Cerebellar nuclear complex (tissue), 1 donor: Measurements from ENCODE around the gene IFNGR2.
"Not testable (repeated sequence)": the region's sequence is repeated elsewhere in the genome, so short reads cannot be mapped to it uniquely, and the experiment has no call there.

Experiments used
- DNase-seq, 2 experiments: peaks; one replicate each; lab custom pipeline; 2025; lab: John Stamatoyannopoulos, UW

IFNGR2 gene, protein sequence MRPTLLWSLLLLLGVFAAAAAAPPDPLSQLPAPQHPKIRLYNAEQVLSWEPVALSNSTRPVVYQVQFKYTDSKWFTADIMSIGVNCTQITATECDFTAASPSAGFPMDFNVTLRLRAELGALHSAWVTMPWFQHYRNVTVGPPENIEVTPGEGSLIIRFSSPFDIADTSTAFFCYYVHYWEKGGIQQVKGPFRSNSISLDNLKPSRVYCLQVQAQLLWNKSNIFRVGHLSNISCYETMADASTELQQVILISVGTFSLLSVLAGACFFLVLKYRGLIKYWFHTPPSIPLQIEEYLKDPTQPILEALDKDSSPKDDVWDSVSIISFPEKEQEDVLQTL

DNA sequence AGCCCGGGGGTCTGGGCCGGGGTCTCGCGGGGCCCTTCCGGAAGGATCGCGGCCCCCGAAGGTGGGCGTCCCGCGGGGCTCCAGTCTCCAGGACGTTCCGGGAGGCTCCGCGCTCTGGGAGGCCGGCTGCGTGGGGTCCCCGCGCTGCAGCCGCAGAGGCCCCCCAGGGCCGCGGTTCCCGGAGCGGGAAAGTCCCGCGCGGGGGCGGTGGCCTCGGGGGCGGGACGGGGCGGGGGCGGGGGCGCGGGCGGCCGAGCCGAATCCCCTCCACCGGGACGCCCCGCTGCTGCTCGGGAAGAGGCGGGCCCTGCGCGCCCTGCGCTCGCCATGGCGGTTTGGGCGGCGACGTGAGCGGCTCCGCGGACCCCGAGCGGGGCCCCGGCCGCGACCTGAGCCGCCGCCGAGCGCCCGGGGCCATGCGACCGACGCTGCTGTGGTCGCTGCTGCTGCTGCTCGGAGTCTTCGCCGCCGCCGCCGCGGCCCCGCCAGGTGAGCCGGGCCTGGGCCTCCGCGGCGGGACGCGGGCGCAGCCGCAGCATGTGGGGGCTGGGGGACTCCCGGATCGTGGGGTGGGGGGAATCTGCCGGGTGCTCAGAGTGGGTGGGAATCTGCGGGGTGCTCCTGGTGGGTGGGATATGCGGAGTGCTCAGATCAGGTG is at the start of gene IFNGR2:
IFNGR2 (plus strand) TSS at position 286 of the 658 bp plus-strand sequence; CDS start at position 417, 131 bp downstream.
- no peak for DNase-seq

DNA sequence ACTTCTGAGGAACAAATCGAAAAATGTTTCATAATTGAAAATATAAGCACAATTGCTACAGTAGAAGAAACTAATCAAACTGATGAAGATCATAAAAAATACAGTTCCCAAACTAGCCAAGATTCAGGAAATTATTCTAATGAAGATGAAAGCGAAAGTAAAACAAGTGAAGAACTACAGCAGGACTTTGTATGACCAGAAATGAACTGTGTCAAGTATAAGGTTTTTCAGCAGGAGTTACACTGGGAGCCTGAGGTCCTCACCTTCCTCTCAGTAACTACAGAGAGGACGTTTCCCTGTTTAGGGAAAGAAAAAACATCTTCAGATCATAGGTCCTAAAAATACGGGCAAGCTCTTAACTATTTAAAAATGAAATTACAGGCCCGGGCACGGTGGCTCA is 47.9 kb upstream of the IFNGR2 start:
- DNase-seq: no peak

DNA sequence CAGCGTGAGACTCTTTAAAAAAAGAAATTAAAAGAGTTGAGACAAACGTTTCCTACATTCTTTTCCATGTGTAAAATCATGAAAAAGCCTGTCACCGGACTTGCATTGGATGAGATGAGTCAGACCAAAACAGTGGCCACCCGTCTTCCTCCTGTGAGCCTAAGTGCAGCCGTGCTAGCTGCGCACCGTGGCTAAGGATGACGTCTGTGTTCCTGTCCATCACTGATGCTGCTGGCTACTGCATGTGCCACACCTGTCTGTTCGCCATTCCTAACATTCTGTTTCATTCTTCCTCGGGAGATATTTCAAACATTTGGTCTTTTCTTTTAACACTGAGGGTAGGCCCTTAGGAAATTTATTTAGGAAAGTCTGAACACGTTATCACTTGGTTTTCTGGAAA is 47.2 kb upstream of the IFNGR2 start:
- DNase-seq: no peak

DNA sequence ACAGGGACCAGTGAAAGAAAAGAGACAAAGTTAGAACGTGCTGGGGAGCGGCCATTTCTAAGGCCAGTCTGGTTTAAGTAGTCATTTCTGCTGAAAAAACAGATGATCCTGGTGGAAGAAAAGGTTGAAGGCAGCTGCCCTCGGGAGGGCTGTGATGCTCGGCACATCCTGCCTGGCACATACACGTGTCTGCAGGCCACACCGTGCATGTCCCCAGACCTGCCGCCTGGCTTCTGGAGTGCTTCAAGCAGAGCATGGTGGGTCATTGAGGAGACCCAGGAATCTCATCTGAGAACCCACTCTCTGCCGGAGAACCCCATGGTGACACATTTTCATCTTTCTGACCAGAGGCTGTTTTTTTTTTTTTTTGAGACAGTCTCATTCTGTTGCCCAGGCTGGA is 46.0 kb upstream of the IFNGR2 start:
- DNase-seq: no peak

DNA sequence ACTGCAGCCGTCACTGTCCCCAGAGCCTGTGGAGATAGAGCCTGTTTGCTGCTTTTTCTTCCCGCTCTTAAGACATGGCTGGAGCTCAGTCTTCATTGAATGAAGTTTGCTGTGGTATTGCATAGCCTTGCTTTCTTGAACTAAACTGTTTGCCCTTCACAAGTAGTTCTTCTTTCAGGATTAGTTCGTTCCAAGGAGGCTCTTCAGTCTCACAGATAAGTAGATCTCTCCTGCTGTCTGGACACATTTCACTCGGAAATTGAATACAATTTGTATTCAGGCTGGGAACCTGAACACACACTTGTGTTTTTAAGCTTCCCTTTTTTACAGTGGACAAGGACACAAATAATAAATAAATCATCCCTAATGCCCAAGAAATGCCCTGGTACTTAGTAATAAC is 43.8 kb upstream of the IFNGR2 start:
- DNase-seq: no peak

DNA sequence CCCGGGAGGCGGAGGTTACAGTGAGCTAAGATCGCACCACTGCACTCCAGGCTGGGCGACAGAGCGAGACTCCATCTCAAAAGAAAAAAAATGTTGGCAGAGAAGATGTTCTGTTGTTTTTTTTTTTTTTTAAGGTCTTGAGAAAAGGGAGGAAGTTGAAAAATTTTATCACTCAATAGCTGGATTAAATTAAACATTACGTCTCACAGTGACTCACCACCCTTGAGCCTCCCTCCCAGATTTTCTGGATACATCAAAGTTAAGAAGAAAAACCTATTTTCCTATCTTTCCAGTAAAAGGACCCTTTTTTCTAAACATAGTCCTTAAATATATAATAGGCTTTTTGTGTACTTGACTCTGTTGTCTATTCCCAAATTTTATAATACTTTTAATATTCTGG is 42.9 kb upstream of the IFNGR2 start:
- DNase-seq: no peak

DNA sequence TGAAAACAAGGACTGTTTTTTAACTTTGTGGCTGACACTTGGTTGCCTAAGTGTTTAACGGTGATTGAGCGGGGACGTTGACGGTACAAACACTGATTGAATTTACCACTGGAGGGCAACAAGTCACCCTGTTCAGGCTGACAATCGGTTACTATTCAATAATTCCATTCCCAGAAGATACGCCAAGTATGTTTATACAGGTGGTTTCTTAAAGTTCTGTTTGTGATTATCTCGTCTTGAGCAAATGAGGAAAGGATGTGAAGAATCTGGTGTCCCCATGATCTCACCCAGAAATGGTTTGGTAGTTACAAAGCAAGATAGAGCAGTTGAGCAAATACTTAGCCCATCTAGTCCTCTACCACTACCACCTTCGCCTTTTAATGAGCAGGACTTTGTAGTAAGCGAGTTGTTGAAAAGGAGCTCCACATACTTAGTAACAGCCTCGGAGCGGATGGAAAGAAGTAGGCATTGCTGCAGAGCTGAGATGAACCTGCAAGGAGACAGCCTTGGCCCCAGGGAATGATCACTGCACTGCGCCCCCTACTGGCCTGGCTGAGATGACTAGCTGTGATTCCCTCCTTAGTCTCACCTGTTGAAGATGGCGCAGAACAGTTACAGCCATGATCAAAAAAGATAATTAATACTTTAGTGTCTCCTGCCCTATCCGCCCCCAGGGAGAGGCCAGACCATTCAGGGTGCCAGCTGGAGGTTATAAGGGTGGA is 42.2 kb upstream of the IFNGR2 start:
- DNase-seq: peak in 1 of 2 experiments; percentile 14

DNA sequence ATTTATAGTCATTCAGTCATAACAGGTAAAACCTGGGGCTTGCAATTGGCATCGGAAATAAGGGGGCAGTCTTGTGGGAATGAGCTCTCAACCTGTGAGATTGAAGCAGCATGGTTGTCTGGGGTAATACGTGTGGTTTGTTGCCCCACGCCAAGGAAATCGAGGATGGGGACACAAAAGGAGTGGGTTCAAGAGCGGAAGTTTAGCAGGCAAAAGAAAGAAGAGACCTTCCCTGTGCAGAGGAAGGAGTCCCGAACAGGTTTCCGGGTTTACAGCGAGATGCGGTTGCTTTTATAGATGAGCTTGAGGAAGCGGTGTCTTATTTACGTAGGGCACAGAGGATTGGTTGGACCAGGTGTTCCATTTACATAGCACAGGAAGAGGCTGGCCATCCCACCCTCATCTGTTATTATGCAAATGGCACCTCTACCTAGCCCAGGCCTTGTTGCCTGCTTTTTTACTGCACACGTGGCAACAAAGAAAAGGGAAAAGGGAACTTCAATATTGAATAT is 41.1 kb upstream of the IFNGR2 start:
- DNase-seq: no peak

DNA sequence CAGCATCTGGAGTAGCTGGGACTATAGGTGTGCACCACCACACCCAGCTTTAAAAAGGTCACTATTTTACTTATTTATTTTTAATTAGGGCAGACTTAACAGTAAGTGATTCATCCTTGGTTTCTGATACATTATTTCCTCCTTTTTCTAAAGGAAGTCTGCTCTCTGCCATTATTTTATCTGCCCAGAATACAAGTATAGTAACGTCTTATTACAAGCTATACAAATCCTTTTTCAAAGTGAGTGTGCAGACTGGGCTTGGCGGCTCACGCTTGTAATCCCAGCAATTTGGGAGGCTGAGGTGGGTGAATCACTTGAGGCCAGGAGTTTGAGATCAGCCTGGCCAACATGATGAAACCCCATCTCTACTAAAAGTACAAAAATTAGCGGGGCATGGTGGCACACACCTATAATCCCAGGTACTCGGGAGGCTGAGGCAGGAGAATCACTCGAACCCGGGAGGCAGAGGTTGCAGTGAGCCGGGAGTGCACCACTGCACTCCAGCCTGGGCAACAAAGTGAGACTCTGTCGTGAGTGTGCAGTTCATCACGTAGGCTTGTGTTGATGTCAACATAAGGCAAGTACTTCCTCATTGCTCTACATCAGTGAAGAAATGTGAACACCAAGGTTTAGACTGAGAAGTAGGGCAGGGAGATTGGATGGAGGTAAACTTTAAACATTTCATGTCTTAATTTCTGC is 39.2 kb upstream of the IFNGR2 start:
- DNase-seq: not testable (repeated sequence)

DNA sequence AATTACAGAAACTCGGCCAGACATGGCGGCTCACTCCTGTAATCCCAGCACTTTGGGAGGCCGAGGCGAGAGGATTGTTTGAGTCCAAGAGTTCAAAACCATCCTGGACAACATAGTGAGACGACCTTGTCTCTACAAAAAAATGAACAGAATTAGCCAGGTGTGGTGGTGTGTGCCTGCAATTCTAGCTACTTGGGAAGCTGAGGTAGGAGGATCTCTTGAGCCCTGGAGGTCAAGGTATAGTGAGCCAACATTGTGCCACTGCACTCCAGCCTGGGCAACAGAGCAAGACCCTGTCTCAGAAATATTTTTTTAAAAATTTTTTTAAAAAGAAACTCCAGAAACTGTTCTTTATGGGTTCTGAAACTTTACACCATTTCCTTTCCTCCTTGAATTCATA is 38.4 kb upstream of the IFNGR2 start:
- no peak for DNase-seq

DNA sequence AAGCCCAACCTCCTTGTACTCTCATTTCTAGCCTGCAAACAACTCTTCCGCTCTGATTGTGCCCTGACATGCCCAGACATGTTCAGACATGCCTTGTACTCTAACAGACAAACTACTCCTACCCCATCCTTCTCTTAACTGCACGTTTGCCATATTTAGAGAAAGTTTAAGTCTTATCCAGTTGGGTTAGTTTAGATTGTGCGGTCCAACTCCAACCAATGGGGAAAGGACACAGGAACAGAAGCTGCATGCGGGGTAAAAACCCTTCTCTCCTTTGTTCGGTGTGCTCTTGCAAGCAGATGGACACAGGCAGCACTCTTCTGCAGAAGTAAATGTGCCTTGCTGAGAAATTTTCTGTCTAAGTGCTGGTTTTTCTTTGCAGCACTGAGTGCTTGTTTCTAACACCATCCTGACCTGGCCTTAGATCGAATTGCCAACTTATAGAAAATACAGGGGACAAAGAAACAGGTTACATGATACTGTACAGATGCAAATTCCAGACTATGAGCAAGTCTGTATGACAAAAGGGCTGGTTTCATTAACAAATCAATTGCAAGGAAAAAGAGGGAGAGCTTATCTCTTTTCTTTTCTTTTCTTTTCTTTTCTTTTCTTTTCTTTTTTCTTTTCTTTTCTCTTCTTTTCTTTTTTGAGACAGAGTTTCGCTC is 35.8 kb upstream of the IFNGR2 start:
- DNase-seq: no peak

DNA sequence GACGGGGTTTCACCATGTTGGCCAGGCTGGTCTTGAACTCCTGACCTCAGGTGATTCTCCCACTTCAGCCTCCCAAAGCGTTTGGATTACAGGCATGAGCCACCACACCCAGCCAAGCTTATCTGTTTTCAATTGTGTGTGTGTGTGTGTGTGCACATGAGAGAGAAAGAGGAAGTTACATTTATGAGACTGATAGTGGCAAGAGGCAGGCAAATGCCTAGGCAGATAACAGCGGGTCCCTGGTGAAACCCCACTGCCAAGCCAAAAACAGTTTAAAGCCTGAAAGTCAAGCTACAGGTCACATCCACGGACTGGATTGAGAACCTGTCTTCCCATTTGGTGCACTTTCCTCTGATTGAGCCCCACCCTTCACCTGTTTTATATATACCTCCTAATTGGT is 35.1 kb upstream of the IFNGR2 start:
- DNase-seq: no peak

DNA sequence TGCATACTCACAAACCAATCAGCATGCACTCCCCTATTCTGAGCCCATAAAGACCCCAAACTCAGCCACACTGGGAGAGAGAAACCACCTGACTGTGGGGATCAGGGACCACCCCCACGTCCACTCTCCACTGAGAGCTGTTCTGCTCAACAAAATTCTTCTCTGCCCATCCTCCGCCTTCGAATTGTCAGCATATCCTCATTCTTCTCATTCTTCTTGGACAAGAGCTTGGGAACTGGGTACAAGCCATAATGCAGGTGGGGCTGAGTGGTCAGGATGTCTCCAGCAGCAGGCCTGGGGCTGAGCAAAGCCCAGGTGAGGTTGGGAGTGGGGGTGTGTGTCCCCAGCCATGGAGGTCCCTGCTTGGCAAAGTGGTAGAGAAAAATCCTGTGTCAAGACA is 34.6 kb upstream of the IFNGR2 start:
- no peak for DNase-seq

DNA sequence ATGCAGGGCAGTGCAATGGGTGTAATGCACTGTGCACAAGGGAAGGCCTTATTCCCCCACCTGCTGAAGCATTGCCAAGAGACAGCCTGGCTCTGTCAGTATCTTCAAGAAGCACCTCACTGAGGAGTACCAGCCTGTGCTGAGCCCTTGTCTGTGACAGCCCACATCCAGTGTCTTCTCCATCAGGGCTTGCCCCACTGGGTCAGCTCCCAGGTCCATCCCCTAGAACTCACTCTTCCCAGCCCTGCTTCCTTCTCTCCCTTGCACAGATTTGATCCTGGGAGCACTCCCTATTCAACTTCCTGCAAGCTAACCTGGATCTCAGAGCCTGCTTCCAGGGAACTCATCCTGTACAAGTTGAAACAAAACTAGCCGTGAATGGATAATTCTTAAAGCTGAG is 33.6 kb upstream of the IFNGR2 start:
- DNase-seq: no peak

DNA sequence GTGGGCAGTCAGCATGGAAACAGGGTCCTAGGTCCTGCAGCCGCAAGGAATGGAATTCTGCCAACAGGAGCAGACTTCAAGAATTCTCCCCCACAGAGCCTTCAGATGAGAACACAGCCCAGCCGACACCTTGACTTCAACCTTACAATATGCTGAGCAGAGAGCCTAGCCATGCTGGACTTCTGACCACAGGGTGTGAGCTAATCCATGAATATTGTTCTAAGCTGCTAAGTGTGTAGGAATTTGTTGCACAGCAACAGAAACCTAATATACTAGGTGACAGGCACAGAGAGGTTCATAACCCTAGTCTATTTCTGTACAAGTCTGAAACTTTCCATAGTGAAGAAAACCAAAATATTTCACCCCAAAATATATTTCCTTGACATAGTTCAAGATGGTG is 32.9 kb upstream of the IFNGR2 start:
- DNase-seq: no peak

DNA sequence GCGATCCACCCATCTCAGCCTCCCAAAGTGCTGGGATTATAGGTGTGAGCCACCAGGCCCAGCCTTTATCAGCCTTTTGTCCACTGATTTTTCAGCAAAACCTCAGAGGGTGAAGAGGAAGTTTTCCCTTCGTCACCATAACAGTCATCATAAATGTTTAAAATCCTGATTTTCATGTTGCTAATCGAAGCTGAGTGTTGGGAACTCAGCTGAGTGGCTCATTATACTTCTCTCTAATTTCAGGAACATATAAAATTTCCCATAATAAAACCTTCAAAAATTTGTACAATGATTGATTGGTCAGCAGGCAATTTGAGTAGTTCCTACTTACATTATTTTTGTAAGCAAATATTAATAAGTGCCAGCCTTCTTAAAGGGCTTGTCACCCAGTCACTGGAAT is 31.8 kb upstream of the IFNGR2 start:
- DNase-seq: no peak

DNA sequence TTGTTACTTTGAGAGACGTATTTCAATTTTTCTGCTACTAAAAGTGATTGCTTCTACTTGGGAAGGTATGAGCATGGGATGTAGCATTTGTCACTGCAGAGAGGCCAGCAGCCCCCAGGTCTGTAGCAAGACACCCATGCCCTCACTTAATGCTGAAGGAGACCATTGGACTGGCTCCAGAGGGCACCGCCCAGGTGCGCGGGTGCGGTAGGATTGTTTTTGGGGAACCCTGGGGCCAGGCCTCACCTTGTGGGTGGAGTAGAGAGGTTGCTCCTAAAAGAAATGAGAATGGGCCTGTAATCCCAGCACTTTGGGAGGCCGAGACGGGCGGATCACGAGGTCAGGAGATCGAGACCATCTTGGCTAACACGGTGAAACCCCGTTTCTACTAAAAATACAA is 30.6 kb upstream of the IFNGR2 start:
- no peak for DNase-seq

DNA sequence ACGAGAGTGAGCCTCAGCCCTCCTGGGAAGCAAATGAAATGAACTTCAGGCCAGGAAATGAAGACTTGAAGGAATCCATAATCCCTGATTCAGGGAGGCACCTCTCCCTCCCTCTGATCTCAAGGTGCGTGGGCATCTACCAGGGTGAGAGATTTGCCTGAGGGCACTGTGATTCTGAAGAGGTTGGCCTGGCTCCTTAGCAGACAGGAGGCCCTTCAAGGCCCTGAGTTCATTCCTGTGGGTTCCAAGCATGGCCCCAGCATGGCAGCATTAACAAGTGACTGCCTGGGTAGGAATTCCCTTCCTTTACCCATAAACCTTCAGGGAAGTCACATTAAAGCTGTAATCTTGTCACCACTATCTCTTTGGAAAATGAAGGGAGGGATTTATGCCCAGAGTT is 29.8 kb upstream of the IFNGR2 start:
- DNase-seq: no peak

DNA sequence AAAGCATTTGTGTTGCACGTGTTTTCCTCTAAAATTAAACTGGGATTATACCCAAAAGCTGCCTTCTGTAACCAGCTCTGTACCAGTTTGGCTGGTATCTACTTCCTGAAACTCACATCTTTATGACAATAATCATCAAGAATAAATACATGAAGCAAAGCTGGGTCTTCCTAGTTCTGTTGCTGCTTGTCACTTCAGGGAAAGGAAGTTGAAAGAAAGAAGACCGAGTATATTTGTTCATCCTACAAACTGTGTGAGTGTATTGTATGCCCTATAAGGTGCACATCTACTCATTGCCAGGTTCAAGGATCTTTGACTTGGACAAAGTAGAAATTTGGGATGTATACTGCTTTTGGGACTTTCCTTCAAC is 29.1 kb upstream of the IFNGR2 start:
- DNase-seq: no peak

DNA sequence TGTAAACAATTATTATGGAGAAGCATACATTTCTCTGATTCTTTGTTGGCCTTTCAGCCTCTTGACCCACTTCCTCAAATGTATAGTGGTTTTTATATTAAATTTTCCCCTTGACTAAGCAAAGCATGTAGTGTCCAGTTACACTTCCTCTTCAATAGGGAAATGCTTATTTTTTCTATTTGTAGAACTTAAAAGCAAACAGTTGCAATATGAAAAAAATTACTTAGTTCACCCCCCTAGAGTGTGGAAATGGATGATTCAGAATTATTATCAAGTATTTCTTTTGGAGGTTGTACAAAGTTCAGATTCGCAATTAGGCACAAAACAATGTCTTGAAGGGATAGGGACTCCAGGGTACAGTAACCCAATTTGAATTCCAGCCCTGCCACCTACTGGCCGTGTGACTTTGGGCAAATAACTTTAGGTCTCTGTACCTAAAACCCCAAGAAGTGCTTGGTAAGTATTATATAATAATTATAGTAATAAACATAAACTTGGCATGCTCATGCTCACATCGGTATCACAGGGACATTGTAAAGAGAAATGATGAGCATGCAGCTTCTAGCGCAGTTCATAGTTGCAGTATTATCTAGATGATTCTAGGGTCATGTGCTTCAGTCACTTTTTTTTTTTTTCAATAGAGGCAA is 28.6 kb upstream of the IFNGR2 start:
- DNase-seq: no peak

DNA sequence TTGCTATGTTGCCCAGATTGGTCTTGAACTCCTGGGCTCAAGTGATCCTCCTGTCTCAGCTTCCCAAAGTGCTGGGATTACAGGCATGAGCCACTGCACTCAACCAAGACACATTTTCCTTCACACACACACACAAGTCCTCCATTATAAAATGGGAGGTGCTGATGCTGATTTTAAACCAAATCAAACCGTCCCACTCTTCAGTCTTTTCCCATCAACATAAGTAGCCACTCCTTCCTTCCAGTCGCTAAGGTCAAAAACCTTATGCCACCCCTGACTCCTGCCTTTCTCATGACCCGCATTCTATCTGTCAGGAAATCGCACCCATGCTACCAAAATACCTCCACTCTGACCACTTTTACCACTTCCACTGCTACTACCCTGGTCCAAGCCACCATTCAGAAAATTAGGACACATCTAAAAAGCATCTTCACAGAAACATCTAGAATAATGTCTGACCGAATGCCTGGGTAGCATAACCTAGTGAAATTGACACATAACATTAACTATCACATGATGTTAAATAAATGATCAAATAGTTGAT is 28.0 kb upstream of the IFNGR2 start:
- DNase-seq: no peak
